HG02763 (cell line): ENCODE data around the gene IGFBP3.
"Not testable (repeated sequence)": the region's sequence is repeated elsewhere in the genome, so short reads cannot be mapped to it uniquely, and the experiment has no call there.

Source experiments
- ATAC-seq: cut with Tn5 transposase; IDR thresholded peaks from one replicate; pipeline ENCODE4 v1.9.1; 2021; ENCODE audit warnings: mild to moderate bottlenecking, moderate library complexity; ENCODE audit not compliant: unreplicated experiment

The IGFBP3 gene, protein sequence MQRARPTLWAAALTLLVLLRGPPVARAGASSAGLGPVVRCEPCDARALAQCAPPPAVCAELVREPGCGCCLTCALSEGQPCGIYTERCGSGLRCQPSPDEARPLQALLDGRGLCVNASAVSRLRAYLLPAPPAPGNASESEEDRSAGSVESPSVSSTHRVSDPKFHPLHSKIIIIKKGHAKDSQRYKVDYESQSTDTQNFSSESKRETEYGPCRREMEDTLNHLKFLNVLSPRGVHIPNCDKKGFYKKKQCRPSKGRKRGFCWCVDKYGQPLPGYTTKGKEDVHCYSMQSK

GRCh38 chr7:45920502-45921380, at the start of gene IGFBP3:
IGFBP3 (minus strand) TSS chr7:45921272; CDS start chr7:45921140, 132 bp downstream.
- ATAC-seq: no peak

DNA sequence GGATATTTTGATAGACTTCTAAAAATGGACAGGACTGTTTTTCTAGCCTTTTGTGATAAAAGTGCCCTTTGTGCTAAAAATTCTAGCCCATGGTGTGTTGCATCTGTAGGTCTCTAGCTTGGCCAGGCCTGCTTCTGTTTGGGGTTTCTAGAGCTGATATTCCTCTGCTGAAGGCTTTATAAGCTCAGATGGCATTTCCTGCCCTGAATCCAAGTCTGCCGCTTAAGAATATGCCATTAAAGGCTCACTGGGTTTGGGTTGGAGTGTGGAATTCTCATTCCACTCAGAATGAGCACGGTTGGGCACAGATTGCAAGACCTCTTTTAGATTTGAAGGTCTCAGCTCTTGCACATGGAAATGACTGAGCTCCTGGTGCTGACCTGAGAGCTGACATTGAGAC, 49.4 kb upstream of the IGFBP3 start:
- ATAC-seq: no peak

DNA sequence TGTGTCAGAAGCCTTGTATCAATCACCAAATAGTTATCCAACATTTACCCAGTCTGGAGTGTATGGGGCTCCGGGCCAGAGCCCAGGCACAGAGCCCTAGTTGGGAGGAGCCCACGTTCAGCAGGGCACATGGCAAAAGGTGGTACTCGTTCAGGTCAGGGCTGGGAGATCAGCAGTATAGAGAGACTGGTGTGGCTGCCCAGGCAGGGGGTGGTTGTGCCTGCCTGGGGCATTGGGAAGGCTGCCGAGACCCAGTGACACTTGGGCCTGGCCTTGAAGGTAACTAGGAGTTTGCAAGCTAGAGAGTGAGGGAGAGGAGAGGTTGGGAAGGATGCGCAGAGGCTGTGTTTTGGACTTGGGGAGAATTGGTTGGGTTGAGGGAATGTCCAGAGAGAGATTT, 48.9 kb upstream of the IGFBP3 start:
- no peak for ATAC-seq

DNA sequence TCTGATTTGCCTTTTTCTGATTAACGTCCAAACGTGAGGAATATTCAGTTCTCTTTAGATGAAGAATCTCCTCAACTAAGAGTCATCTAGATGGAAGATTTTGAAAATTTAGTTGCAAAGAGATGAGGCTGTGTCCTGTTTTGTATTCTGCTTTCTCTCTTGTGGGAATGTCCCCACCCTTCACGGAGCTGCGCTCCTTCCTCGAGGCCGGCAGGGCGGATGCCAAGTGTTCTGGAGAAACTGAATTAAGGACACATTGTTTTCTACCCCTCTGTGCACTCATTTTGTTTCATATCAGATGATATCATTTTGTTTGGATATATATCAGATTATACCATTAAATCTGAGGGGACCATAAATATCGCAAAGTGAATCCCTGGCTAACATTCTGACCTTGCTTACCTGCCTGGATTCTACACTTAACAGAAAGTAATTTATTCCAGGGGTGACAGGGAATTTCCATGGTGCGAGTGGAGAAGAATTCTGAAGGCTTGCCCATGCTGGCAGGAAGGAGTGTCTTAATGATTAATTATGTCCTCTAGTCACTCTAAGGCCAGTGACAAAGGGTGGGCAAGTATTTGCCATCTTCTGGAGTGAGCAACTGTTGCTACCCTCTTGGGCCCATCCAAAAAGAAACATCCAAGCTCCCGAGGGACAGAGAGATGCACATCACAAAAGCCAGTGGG, 47.9 kb upstream of the IGFBP3 start:
- no peak for ATAC-seq

DNA sequence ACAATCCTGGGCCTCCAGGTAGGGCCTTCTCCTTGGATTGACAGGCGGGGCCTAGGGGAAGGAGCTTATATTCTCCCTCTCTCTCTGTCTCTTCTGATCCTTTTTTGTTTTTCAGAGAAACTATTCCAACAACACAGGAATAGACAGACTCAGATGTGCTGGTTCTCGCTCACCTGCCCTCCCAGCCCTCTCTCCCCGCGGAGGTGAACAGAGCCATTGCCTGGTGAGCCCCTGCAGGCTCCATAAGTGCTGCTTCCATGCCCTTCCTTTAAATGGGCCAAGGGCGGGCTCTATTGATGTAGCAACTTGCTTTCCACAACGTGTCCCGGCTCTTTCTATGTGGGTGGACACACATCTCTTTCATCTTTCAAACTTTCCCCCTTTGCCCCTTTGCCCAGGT, 47.2 kb upstream of the IGFBP3 start:
- no peak for ATAC-seq

DNA sequence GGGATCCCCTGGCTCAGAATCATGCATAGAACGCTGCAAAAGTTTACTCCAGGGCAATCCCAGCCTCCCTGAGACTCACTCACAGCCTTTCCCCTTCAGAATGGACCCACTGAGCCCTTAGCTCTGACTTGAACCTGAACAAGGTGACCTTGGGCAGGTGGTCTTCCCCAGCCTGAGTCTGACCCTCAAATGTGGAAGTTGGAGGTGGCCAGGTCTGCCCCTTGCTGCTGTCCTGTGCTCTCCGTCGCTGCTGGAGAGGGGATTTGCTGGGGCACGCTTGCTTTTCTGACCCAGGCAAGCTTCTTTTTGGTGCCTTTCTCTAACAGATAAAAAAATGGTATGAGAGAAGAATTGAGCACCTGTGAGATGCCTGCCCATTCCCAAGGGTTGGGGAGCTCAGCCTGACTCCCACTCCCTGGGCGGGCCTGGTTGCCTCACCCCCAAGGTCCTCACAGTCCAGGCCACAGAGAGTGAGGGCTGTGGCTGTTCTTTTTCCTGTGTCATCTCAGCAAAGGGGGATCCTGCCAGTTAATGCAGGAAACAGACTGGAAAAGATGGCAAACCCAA, 46.6 kb upstream of the IGFBP3 start:
- ATAC-seq: no peak

DNA sequence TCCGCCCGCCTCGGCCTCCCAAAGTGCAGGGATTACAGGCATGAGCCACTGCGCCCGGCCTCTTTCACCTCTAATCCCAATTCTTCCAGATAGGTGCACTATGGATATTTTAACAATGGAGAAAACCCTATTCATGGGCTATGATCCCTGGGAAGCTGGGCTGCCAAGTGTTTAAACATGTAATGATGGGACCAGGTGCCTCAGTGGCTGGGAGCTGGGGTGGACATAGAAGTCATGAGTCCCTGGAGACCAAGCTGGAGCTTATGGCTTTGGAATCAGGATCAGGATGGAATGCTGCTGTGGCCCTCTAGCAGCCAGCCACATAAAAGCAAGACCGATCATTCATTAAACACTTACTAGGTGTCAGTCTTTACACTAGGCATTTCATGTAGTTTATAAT, 41.8 kb upstream of the IGFBP3 start:
- ATAC-seq: no peak

- ATAC-seq: no peak
These were observed 36.6 kb upstream of the IGFBP3 start for GRCh38 chr7:45957721-45958120.

DNA sequence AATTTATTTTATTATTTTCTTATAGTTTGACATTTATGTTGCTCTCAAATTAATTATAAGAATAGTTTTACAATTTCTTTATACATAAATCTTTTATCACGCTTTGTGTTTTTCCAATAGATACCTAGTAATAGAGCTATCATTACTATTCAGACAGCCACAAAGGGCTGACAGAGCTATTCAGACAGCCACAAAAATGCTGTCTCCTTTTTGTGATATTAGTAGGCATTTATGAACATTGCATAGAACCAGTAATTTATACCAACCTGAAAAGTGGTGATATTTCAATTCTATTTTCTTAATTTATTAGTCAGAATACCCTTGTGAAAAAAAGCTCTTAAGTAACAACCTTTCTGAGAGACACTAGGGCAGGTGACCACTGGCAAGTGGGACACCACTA, 34.2 kb upstream of the IGFBP3 start:
- no peak for ATAC-seq

- ATAC-seq: not testable (repeated sequence)
These were observed 32.0 kb upstream of the IGFBP3 start for GRCh38 chr7:45953055-45953454.

DNA sequence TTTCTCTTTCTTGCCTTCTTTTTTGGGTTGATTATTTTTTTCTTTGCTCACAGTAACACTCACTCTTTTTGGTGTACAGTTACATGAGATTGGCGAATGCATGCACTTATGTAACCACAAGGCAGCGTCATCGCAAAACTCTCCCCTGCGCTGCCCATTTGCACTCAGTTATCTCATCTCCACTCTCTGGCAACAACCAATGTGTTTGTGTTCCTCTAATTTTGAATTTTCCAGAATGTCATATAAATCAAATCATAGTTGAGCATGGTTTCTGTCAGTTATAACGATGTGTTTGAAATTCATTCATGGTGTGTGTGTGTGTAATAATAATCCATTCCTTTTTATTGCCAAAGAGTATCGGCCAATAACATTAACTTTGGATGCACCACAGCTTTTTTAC, 23.0 kb upstream of the IGFBP3 start:
- no peak for ATAC-seq

- no peak for ATAC-seq
These were observed 19.9 kb upstream of the IGFBP3 start for GRCh38 chr7:45940939-45941338.

GRCh38 chr7:45940237-45940781, 19.2 kb upstream of the IGFBP3 start:
- not testable (repeated sequence) for ATAC-seq

- no peak for ATAC-seq
These were observed 18.5 kb upstream of the IGFBP3 start for GRCh38 chr7:45939574-45939973.

GRCh38 chr7:45938626-45939302, 17.7 kb upstream of the IGFBP3 start:
- no peak for ATAC-seq

- ATAC-seq: no peak
These were observed 16.8 kb upstream of the IGFBP3 start for GRCh38 chr7:45937862-45938261.

DNA sequence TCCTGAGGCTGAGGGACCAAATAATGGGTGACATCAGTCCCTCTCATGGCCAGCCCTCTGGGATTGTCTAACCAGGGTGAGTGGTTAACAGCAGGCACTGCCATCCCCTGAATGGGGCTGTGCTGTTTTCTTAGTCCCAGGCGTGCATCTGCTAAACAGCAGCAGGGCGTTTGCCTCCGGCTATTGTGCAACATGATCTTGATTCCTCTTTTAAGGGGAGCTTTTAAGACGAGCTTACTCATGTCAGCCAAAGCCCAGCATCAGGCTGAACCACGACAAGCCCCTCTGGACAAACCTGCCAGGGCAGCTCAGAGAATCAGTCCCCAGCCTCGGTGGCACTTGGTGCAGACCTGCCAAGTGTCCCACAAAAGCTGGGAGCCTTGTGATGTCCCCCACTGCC, 16.2 kb upstream of the IGFBP3 start:
- ATAC-seq: no peak

GRCh38 chr7:45930967-45931366, 9.9 kb upstream of the IGFBP3 start:
- no peak for ATAC-seq

DNA sequence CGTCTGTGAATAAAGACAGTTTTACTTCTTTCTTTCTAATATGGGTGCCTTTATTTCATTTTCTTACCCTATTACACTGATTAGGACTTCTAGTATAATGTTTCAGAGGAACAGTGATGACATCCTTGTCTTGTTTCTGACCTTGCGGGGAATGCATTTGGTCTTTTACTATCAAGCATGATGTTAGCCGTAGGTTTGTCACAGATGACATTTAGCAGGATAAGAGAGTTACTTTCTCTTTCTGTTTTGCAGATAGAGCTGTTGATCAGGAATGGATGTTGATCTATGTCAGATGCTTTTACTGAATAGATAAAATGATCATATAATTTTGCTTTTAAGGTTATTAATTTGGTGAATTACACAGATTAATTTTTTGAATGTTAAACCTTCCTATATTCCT, 6.6 kb upstream of the IGFBP3 start:
- no peak for ATAC-seq

DNA sequence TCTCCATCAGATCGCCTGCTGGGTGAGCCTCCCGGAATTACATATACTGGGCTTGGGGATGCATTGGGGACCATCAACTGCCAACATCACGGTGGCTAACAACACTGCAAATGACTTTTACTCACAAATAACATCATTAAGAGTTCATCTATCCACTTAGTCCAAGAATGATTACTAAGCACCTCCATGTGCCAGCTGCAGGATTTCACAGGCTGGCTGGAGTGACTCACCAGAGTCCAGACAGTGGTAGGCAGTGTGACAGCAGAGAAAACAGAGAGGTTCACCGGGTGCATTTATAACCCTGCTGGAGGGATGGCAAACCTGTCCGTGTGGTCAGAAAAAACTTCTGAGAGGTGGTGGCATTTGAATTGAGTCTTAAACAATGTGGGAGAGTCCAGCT, 3.2 kb upstream of the IGFBP3 start:
- ATAC-seq: no peak

DNA sequence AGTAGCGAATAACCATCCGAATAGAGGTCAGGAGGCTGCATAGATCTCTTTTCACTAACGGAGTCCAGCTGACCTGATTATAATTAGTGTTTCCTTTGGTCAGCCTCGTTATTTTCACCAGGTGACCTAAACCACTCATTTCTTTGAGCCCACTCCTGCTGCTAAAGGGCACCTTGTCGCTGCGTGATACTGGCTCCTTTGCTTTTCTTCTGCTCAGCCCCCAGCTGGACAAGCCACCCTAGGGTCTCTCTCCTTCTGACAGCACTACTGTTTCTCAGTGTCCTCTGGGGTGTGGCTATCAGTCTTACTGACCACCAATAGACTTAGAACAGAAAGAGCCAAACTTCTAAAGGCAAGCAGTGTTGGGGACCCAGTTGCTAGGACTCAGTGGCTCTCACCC, 2.7 kb upstream of the IGFBP3 start:
- ATAC-seq: no peak
